BE2C (cell line): ENCODE results near the gene SLC22A12.

Source experiments
- DNase-seq: peaks from one replicate; pipeline ENCODE4 v3.0.0-alpha.2; 2020
- H3K27me3 ChIP-seq: fragments of 250-450 bp; sonication (Bioruptor Pico); 2 replicates; pipeline ENCODE4 v1.5.1; 2020; ENCODE audit warnings: mild to moderate bottlenecking
- H3K36me3 ChIP-seq: fragments of 250-450 bp; sonication (Bioruptor Pico); 2 replicates; pipeline ENCODE4 v1.5.1; 2020; ENCODE audit warnings: mild to moderate bottlenecking
- H3K4me1 ChIP-seq: fragments of 250-450 bp; sonication (Bioruptor Pico); 2 replicates; pipeline ENCODE4 v1.5.1; 2020
- H3K4me3 ChIP-seq: 2 replicates; pipeline ENCODE4 v1.5.1; 2011; ENCODE audit warnings: low read depth, low read length
- H3K9me3 ChIP-seq: fragments of 250-450 bp; sonication (Bioruptor Pico); 2 replicates; pipeline ENCODE4 v1.5.1; 2020
- TF ChIP-seq, protein P1 (sequence below): IDR thresholded peaks from 2 replicates; pipeline ENCODE4 v1.5.1; 2012; ENCODE audit warnings: mild to moderate bottlenecking, low read depth, low read length

SLC22A12 gene

DNA sequence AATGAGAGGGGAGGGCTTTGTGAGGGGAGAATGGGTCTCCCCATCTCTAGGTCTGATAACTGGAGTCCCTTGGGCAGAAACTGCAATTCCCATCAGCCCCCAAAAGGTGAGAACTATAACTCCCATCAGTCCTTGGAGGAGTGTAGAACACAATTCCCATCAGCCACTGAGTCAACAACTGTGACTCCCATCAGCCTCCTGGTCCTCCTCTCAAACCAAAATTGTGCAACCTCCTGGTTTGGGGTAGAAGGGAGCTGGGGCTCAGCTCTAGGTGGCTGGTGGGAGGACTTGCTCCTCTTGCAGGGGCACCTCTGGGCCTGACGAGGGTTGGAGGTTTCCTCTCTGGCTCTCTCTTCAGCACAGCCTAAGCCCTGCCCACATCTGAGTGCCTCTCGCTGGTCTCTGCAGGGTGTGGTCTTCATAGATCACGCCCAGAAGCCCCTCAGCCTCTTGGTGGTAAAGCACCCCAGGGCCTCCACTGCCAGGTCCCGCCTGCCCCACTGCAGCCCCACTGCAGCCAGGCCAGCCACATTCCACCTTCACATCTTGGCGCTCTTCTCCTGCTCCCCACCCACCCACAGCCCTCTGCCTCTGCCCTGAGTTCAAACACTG lies 18.5 kb downstream of the SLC22A12 start:
- Histone ChIP-seq H3K9me3 (no peaks in the 10 kb centered on the region), H3K4me3 (no peak overlapping the region), H3K36me3 (no peaks in the 10 kb centered on the region), H3K4me1 (no peaks in the 10 kb centered on the region), H3K27me3 (no peaks in the 10 kb centered on the region)
- TF ChIP-seq, protein P1, sequence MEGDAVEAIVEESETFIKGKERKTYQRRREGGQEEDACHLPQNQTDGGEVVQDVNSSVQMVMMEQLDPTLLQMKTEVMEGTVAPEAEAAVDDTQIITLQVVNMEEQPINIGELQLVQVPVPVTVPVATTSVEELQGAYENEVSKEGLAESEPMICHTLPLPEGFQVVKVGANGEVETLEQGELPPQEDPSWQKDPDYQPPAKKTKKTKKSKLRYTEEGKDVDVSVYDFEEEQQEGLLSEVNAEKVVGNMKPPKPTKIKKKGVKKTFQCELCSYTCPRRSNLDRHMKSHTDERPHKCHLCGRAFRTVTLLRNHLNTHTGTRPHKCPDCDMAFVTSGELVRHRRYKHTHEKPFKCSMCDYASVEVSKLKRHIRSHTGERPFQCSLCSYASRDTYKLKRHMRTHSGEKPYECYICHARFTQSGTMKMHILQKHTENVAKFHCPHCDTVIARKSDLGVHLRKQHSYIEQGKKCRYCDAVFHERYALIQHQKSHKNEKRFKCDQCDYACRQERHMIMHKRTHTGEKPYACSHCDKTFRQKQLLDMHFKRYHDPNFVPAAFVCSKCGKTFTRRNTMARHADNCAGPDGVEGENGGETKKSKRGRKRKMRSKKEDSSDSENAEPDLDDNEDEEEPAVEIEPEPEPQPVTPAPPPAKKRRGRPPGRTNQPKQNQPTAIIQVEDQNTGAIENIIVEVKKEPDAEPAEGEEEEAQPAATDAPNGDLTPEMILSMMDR: no peak
- no peak for DNase-seq

DNA sequence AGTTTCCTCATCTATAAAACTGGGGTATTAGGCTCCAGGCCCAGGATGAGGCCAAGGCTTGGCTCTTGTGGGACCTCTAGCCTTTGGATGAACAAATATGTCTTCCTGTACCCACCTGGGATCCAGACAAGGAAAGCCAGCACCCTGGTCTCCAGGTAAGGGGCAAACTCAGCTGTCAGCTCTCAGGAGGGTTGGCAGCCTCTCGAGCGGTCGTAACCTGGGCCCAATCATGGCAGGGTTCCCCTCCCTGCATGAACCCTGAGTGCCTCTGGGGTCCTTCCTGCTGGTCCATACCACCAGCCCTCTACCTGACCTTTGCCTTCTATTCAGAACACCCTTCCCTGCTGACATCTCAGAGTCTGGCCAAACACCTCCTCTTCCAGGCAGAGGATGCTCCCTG lies 19.6 kb downstream of the SLC22A12 start:
- no peaks in the 10 kb centered on the region for H3K36me3 ChIP-seq
- TF ChIP-seq, protein P1: no peak
- H3K4me1 ChIP-seq: no peaks in the 10 kb centered on the region
- no peaks in the 10 kb centered on the region for H3K27me3 ChIP-seq
- DNase-seq: no peak
- no peak overlapping the region for H3K4me3 ChIP-seq
- no peaks in the 10 kb centered on the region for H3K9me3 ChIP-seq

DNA sequence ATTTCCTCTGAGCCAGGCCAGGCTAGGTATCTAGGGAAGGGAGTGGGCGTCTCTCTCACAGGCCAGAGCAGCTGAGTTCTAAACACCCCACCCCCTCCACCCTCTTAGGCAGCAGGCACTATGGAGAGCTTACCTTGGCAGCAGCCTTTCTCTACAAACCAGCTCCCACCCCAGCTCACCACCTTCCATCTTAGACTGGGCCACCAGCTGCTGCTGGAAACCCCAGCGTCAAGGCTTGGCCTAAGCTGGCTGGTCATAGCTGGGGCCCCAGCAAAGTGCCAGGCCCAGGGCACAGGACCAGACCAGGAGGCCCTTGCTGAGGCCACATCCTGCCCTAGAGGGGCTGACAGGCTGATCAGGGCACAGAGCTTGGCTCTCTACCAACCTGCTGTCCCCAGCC lies 20.2 kb downstream of the SLC22A12 start:
- Histone ChIP-seq H3K27me3 (no peaks in the 10 kb centered on the region), H3K9me3 (no peaks in the 10 kb centered on the region), H3K4me1 (no peaks in the 10 kb centered on the region), H3K36me3 (no peaks in the 10 kb centered on the region), H3K4me3 (no peak overlapping the region)
- TF ChIP-seq, protein P1: no peak
- no peak for DNase-seq

DNA sequence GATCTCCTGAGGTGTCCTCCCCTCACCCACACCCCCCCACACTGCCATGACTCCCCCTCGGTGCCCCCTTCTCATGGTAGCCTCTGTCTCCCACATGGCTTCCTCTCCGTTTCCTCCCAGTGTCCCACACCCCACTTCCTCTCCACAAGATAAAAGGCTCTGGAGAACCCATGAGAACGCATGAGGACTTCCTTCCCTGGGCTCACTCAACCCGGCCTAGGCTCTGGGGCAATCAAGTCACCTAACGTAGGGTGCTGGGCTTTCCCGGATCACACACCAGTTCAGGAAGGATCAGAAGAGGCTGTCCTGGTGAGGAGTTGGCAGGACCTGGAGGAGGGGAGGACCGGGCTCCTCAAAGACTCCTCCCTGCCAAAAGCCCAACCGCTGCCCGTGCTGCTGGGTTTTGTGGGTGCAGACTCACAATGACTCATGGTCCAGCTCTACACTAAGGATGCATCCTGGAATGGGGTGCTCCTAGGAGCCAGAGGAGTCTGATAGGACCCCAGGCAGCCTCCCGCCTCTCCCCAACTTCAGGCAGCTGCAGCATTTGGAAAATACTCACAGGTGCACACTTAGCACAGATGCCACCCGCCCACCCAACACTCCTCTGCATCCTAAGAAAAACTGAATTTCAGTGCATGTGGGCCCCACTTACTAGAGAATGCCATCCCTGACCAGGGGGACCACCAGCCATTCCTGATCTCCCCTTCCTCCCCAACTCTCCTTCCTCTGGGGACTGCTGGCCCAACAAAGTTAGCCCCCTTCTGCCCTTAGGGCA lies 21.0 kb downstream of the SLC22A12 start:
- TF ChIP-seq, protein P1: no peak
- Histone ChIP-seq H3K9me3 (no peaks in the 10 kb centered on the region), H3K4me3 (no peak overlapping the region), H3K36me3 (no peaks in the 10 kb centered on the region), H3K27me3 (no peaks in the 10 kb centered on the region), H3K4me1 (no peaks in the 10 kb centered on the region)
- no peak for DNase-seq

DNA sequence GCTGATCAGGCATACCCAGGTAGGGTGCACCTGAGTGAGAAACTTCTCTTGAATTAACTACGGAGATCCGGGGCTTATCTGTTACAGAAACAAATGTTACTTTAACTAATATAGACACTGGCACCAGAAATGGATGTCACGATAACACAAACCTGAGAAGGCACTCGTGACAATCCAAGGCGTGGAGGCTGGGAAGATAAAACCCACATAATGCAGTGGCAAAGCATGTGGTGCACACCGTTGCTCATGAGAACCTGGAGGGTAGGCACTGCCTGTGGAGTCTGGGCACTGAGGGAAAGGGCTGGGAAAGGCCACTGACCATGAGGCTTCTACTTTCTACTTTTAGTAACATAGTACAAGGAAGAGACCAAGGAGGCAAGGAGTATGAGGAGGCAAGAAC lies 22.6 kb downstream of the SLC22A12 start:
- Histone ChIP-seq H3K4me1 (no peaks in the 10 kb centered on the region), H3K4me3 (no peak overlapping the region), H3K36me3 (no peaks in the 10 kb centered on the region), H3K9me3 (no peaks in the 10 kb centered on the region), H3K27me3 (no peaks in the 10 kb centered on the region)
- no peak for DNase-seq
- TF ChIP-seq, protein P1: no peak

DNA sequence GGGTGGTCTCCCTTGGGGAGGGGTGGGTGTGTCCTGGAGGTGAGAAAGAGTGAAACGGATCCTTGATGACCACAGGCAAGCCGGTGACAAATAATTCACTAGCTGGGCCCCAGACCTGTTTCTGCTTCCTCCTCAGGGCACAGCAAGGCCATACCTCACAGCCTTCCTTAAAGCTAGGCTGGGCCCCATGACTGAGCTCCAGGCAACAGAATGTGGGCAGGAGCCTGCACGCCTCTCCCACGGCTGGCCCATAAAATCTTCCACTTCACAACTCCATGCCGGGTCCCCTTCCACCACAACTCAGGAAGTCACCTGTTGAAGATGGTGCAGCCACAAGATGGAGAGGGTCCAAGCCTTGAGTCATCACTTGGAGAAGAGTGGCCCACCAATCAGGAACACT lies 23.9 kb downstream of the SLC22A12 start:
- H3K27me3 ChIP-seq: no peaks in the 10 kb centered on the region
- no peak for DNase-seq
- no peaks in the 10 kb centered on the region for H3K9me3 ChIP-seq
- peaks cover 1% of the 10 kb centered on the region; the same call in 1 of the 2 replicates for H3K4me1 ChIP-seq
- no peak overlapping the region for H3K4me3 ChIP-seq
- TF ChIP-seq, protein P1: no peak
- H3K36me3 ChIP-seq: no peaks in the 10 kb centered on the region
